K562 (cell line): ENCODE data around the gene ADAMTS15. TPM values are rescaled to one million over a fixed set of nuclear protein-coding genes. Genes with fewer than 3 reads are reported as not detected.

Experiments used
- ATAC-seq: fragments of 200-7000 bp; cut with Tn5 transposase; 3 replicates; pipeline ENCODE4 v1.9.1; 2020; ENCODE audit warnings: moderate library complexity
- BruUV-seq: library from RNA; stranded (reverse); fragments of 400-500 nt; replicated peaks from 2 replicates; lab custom pipeline; 2021; lab: Mats Ljungman, UMichigan
- CTCF ChIA-PET: fragments of 300-600 bp; formaldehyde crosslinking; extraction: SDS; loops from one replicate; lab custom pipeline; 2021; ENCODE audit warnings: low intra/inter-chr PET ratio; lab: Yijun Ruan, JAX
- POLR2A ChIA-PET: fragments of 300-600, 350-650 bp; sonication (Branson Sonifier 250); formaldehyde crosslinking; extraction: SDS; loops from one replicate; lab custom pipeline; 2021; ENCODE audit warnings: antibody characterized with exemption, inconsistent platforms; lab: Yijun Ruan, JAX
- DNase-seq, 4 experiments: peaks; one replicate each; pipeline versions ENCODE4 v3.0.0 to v3.0.0-alpha.2; 2011 to 2018; ENCODE audit warnings: low spot score in 3 of 4, mixed read lengths in 3 of 4; ENCODE audit errors: extremely low read depth in 1 of 4
- FAIRE-seq: peaks from 2 replicates; lab custom pipeline; 2011; peaks lifted over from hg19 to GRCh38; lab: Jason Lieb, UNC
- H2AFZ ChIP-seq: 2 replicates; pipeline ENCODE4 v1.6.0; 2011; ENCODE audit warnings: low read depth, low read length, control low read depth, inconsistent platforms
- H3K27ac ChIP-seq: fragments of 200-600 bp; 3 replicates; pipeline ENCODE4 v1.8.0; 2011; ENCODE audit warnings: low read depth, mild to moderate bottlenecking, control low read depth, inconsistent platforms, low read length, moderate library complexity, mixed read lengths; ENCODE audit errors: extremely low read depth
- H3K27me3 ChIP-seq, 2 experiments: fragments of 300-600 bp in 1 of 2; 2 replicates in 1 of 2; 3 replicates in 1 of 2; pipeline versions ENCODE4 v1.6.0 to v1.8.0; 2011; ENCODE audit warnings: inconsistent platforms in 2 of 2, low read length in 2 of 2, mild to moderate bottlenecking in 1 of 2, mixed read lengths in 1 of 2, moderate library complexity in 1 of 2; ENCODE audit not compliant: control insufficient read depth in 2 of 2, insufficient read depth in 2 of 2
- H3K36me3 ChIP-seq: fragments of 300-600 bp; 3 replicates; pipeline ENCODE4 v1.8.0; 2011; ENCODE audit warnings: mild to moderate bottlenecking, low read length, inconsistent platforms; ENCODE audit not compliant: control insufficient read depth, insufficient read depth
- H3K4me1 ChIP-seq, 2 experiments: fragments of 200-600 bp in 1 of 2; replicated peaks in 1 of 2; 2 replicates in 1 of 2; 3 replicates in 1 of 2; pipeline versions ENCODE4 v1.5.1 to v1.8.0; 2011; ENCODE audit warnings: inconsistent platforms in 2 of 2, low read length in 2 of 2, mild to moderate bottlenecking in 1 of 2, mixed read lengths in 1 of 2, moderate library complexity in 1 of 2; ENCODE audit not compliant: control insufficient read depth in 2 of 2, insufficient read depth in 2 of 2
- H3K4me2 ChIP-seq: 2 replicates; pipeline ENCODE4 v1.6.1; 2011; ENCODE audit warnings: low read length, control low read depth, inconsistent platforms, mixed read lengths; ENCODE audit not compliant: insufficient read depth
- H3K4me3 ChIP-seq: fragments of 200-600 bp; sonication (generic), shearing (Covaris generic); 2 replicates; pipeline ENCODE4 v1.5.1; 2016; ENCODE audit warnings: control low read depth, inconsistent platforms
- H3K79me2 ChIP-seq: fragments of 200-600 bp; 3 replicates; pipeline ENCODE4 v1.8.0; 2011; ENCODE audit warnings: low read length, inconsistent platforms; ENCODE audit not compliant: control insufficient read depth, insufficient read depth
- H3K9ac ChIP-seq, 2 experiments: 2 replicates each; pipeline versions ENCODE4 v1.6.0 to v1.6.1; 2011; ENCODE audit warnings: low read depth in 2 of 2, low read length in 2 of 2, control low read depth in 1 of 2, inconsistent platforms in 1 of 2, mild to moderate bottlenecking in 1 of 2, mixed read lengths in 1 of 2; ENCODE audit not compliant: insufficient read depth in 1 of 2
- H3K9me1 ChIP-seq: one replicate; pipeline ENCODE4 v1.6.0; 2011; ENCODE audit warnings: inconsistent platforms, mild to moderate bottlenecking, low read length, moderate library complexity; ENCODE audit not compliant: control insufficient read depth, insufficient read depth
- H3K9me3 ChIP-seq: replicated peaks from 2 replicates; pipeline ENCODE4 v1.5.1; 2011; ENCODE audit warnings: low read depth, low read length, inconsistent platforms; ENCODE audit not compliant: control insufficient read depth, insufficient read depth
- H4K20me1 ChIP-seq: replicated peaks from 2 replicates; pipeline ENCODE4 v1.6.1; 2011; ENCODE audit warnings: low read length, inconsistent platforms, mixed read lengths; ENCODE audit not compliant: control insufficient read depth, insufficient read depth
- CCNT2 ChIP-seq: IDR thresholded peaks from 2 replicates; pipeline ENCODE4 v1.6.1; 2011; ENCODE audit warnings: borderline replicate concordance, low read depth, mild to moderate bottlenecking, moderate library complexity, mixed read lengths, low read length; ENCODE audit not compliant: insufficient read length; ENCODE audit errors: extremely low read depth
- GABPB2 ChIP-seq: fragments of 250-450 bp; sonication (Bioruptor Pico); conservative IDR thresholded peaks from 2 replicates; pipeline ENCODE4 v1.5.1; 2021; ENCODE audit warnings: mild to moderate bottlenecking
- MEIS2 ChIP-seq: fragments of 450-650 bp; IDR thresholded peaks from 2 replicates; pipeline ENCODE4 v1.6.1; 2014; ENCODE audit warnings: mild to moderate bottlenecking; ENCODE audit not compliant: partially characterized antibody
- PML ChIP-seq: IDR thresholded peaks from 2 replicates; pipeline ENCODE4 v1.6.1; 2012; ENCODE audit warnings: low read length, inconsistent platforms
- RBM17 ChIP-seq: fragments of 200-400 bp; formaldehyde crosslinking; IDR thresholded peaks from 2 replicates; pipeline ENCODE4 v1.6.1; 2017; ENCODE audit warnings: low read depth, mild to moderate bottlenecking, low read length, borderline replicate concordance
- TCFL5 ChIP-seq: fragments of 250-450 bp; sonication (Bioruptor Pico); conservative IDR thresholded peaks from 2 replicates; pipeline ENCODE4 v1.6.1; 2021; ENCODE audit warnings: mild to moderate bottlenecking, moderate library complexity, matching md5 sums
- ZFP1 ChIP-seq: fragments of 450-650 bp; formaldehyde crosslinking; IDR thresholded peaks from 2 replicates; pipeline ENCODE4 v1.4.0; 2020; ENCODE audit warnings: mild to moderate bottlenecking, mixed read lengths
- ZNF146 ChIP-seq: IDR thresholded peaks from one replicate; pipeline ENCODE4 v1.6.1; 2018; ENCODE audit warnings: missing compliant biosample characterization; ENCODE audit not compliant: unreplicated experiment
- WGBS: fragments of 100-300 bp; shearing (Covaris generic); methylation state at CpG from one replicate; pipeline ENCODE4 v1.1.6; 2016; ENCODE audit warnings: low coverage, mixed read lengths; ENCODE audit not compliant: insufficient coverage; ENCODE audit errors: missing lambda C conversion rate; 5-methylcytosine and 5-hydroxymethylcytosine counted together
- in situ Hi-C: fragments of 300-500 bp; cut with MboI; formaldehyde crosslinking; loops from 4 replicates; pipeline ENCODE4 v1.15.0; 2018; ENCODE audit warnings: inconsistent platforms, mixed read lengths
- intact Hi-C: fragments of 100-400 bp; cut with micrococcal nuclease; formaldehyde crosslinking; loops from 2 replicates; pipeline ENCODE4 v1.14.2; 2022
- polyA plus RNA-seq, 8 experiments: library from polyadenylated mRNA; depleted of rRNA in 4 of 8; stranded (reverse) in 5 of 8; unstranded in 3 of 8; fragments of >200 nt; fragmentation: Nextera tagmentation in 2 of 8; fragmentation: Illumina TruSeq in 1 of 8; extraction: Ambion mirVana in 2 of 8; extraction: Trizol in 1 of 8; gene quantifications; 2 replicates each; pipeline versions ENCODE4 v1.2.1 to v1.2.3, GENCODE V29; 2011 to 2014; ENCODE audit warnings: inconsistent platforms in 1 of 8, missing spikeins in 1 of 8
- total RNA-seq, 7 experiments: library from RNA; depleted of rRNA in 6 of 7; stranded (reverse); fragments of >200 nt in 6 of 7; fragmentation: Illumina TruSeq in 2 of 7; extraction: Trizol in 2 of 7; gene quantifications; 2 replicates each; pipeline versions ENCODE4 v1.2.1 to v1.2.3, GENCODE V29; 2011 to 2021; ENCODE audit warnings: low replicate concordance in 1 of 7
- TF ChIP-seq, protein P1 (sequence below): fragments of 250-450 bp; sonication (Bioruptor Pico); IDR thresholded peaks from 2 replicates; pipeline ENCODE4 v1.5.0; 2021
- TF ChIP-seq, protein P2 (sequence below): IDR thresholded peaks from 2 replicates; pipeline ENCODE4 v1.6.1; 2016; ENCODE audit warnings: missing genetic modification characterization, missing compliant biosample characterization
- TF ChIP-seq, protein P3 (sequence below): sonication (generic); formaldehyde crosslinking; IDR thresholded peaks from 2 replicates; pipeline ENCODE4 v1.8.0; 2022; ENCODE audit warnings: missing genetic modification reagents, mild to moderate bottlenecking, borderline replicate concordance

The ADAMTS15 gene
- total and polyA plus RNA-seq, 9 of the 15 experiments (the other 6 are each of a cell fraction or from before 2014, with no cell fraction given): 0.04 TPM; not detected in 8

DNA sequence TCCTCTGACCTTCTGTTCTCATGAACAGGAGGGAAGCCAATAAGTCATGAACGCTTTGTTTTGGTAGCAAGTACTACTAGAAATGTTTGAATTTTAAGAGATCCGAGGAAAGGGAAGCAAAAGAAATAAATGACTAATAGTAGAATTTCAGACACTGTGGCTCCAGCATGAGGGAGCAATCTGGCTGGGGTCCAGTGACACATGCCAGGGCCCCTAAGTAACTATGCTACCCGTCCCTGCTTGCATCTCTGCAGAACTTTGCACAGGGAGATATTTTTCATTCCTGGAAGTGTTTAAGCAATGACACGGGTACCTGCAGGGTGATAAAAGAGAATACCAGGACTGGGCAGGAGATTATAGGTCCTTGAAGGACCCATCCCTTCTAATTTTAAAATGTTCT is 12.8 kb upstream of the ADAMTS15 start:
- no TSS peak for BruUV-seq
- no peak for DNase-seq
- 2% methylated on average over 4 of the region's 4 CpGs for WGBS
- Histone ChIP-seq H3K79me2 (no peaks in the 10 kb centered on the region), H3K27ac (no peak overlapping the region), H3K27me3 (peaks cover 3 to 22% of the 10 kb centered on the region in 2 experiments; a peak in 3 of 5 replicates), H3K9ac (no peak overlapping the region), H3K4me3 (no peak overlapping the region), H3K4me2 (no peak overlapping the region), H4K20me1 (0 out of 2 replicates have a peak, but pooled peaks cover 4% of the 10 kb centered on the region), H3K9me1 (no peaks in the 10 kb centered on the region), H2AFZ (no peak overlapping the region), H3K4me1 (no peaks in the 10 kb centered on the region), H3K9me3 (no peaks in the 10 kb centered on the region), H3K36me3 (no peaks in the 10 kb centered on the region)
- FAIRE-seq: no peak
- intact Hi-C loops: loop anchor here (1.0 kb wide), 2 partner anchors 427 to 459 kb away; no protein-coding TSS in a partner anchor
- ChIA-PET POLR2A (no interaction called here), CTCF (interaction anchor here (0.8 to 8.5 kb wide), 7 partner anchors 111 to 458 kb away, joined by 3 to 259 read pairs (median 9); no protein-coding TSS in a partner anchor)
- no peak for ATAC-seq
- TF ChIP-seq, protein P1, sequence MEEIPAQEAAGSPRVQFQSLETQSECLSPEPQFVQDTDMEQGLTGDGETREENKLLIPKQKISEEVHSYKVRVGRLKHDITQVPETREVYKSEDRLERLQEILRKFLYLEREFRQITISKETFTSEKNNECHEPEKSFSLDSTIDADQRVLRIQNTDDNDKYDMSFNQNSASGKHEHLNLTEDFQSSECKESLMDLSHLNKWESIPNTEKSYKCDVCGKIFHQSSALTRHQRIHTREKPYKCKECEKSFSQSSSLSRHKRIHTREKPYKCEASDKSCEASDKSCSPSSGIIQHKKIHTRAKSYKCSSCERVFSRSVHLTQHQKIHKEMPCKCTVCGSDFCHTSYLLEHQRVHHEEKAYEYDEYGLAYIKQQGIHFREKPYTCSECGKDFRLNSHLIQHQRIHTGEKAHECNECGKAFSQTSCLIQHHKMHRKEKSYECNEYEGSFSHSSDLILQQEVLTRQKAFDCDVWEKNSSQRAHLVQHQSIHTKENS (CRISPR knock-in tag): no peak
- TF ChIP-seq PML (no peak), GABPB2 (no peak), RBM17 (no peak), ZNF146 (no peak), MEIS2 (no peak), TCFL5 (no peak), CCNT2 (no peak), ZFP1 (no peak)
- TF ChIP-seq, protein P2, sequence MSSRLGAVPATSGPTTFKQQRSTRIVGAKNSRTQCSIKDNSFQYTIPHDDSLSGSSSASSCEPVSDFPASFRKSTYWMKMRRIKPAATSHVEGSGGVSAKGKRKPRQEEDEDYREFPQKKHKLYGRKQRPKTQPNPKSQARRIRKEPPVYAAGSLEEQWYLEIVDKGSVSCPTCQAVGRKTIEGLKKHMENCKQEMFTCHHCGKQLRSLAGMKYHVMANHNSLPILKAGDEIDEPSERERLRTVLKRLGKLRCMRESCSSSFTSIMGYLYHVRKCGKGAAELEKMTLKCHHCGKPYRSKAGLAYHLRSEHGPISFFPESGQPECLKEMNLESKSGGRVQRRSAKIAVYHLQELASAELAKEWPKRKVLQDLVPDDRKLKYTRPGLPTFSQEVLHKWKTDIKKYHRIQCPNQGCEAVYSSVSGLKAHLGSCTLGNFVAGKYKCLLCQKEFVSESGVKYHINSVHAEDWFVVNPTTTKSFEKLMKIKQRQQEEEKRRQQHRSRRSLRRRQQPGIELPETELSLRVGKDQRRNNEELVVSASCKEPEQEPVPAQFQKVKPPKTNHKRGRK (tag): no peak
- TF ChIP-seq, protein P3, sequence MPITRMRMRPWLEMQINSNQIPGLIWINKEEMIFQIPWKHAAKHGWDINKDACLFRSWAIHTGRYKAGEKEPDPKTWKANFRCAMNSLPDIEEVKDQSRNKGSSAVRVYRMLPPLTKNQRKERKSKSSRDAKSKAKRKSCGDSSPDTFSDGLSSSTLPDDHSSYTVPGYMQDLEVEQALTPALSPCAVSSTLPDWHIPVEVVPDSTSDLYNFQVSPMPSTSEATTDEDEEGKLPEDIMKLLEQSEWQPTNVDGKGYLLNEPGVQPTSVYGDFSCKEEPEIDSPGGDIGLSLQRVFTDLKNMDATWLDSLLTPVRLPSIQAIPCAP (CRISPR knock-in tag): no peak
- in situ Hi-C loops: loop anchor here (5.0 kb wide), 1 partner anchor 432 kb away; no protein-coding TSS in a partner anchor
